ENCODE measurements around the gene EXOSC1.

EXOSC1 gene

GRCh38 chr10:97445722-97446639 is at the start of gene EXOSC1, which contains the start of gene ZDHHC16:
EXOSC1 (minus strand) TSS chr10:97446006; CDS start chr10:97445985, 21 bp downstream.
ZDHHC16 (plus strand) TSS chr10:97446175; CDS start chr10:97451676, 5,501 bp downstream.
- peak; percentile 100 for DNase-seq (ENCODE audit: low spot score)
- TF ChIP-seq CTCF (conservative IDR thresholded peaks at IDR 0.05; ENCODE audit: low read depth), result no peak
- peak within 1 kb of the TSS; percentile 78 for H3K27ac ChIP-seq
- CTCF ChIA-PET, result interaction anchor here (0.7 kb wide), 1 partner anchor 10 kb away, joined by 4 read pairs; no protein-coding TSS in a partner anchor
- POLR2A ChIA-PET (ENCODE audit: low non-redundant PET), result no interaction called here

- peak overlapping the region; percentile 48 for H3K27ac ChIP-seq
- CTCF ChIA-PET, result interaction anchor here (0.6 to 0.9 kb wide), 4 partner anchors 59 to 237 kb away, joined by 3 read pairs; partner anchors contain the start of gene ANKRD2
- DNase-seq (ENCODE audit: low spot score), result no peak
Observed at GRCh38 chr10:97494863-97495506, 49.2 kb upstream of the EXOSC1 start.

GRCh38 chr10:97494151-97494550 is 48.3 kb upstream of the EXOSC1 start:
- DNase-seq (ENCODE audit: low spot score), result no peak
- CTCF ChIA-PET, result no interaction called here
- POLR2A ChIA-PET (ENCODE audit: low non-redundant PET), result interaction anchor here (0.7 kb wide), 1 partner anchor 105 kb away, joined by 4 read pairs; no protein-coding TSS in a partner anchor
- TF ChIP-seq CTCF (conservative IDR thresholded peaks at IDR 0.05; ENCODE audit: low read depth), result no peak
- H3K27ac ChIP-seq, result no peak overlapping the region

More at GRCh38 chr10:97494863-97495506, 49.2 kb upstream of the EXOSC1 start:
- no peak for TF ChIP-seq CTCF (conservative IDR thresholded peaks at IDR 0.05; ENCODE audit: low read depth)
- POLR2A ChIA-PET (ENCODE audit: low non-redundant PET), result interaction anchor here (0.7 kb wide), 1 partner anchor 106 kb away, joined by 4 read pairs; no protein-coding TSS in a partner anchor

- no peak overlapping the region for H3K27ac ChIP-seq
- no peak for DNase-seq (ENCODE audit: low spot score)
- CTCF ChIA-PET, result interaction anchor here (0.6 kb wide), 1 partner anchor 15 kb away, joined by 5 read pairs; no protein-coding TSS in a partner anchor
- TF ChIP-seq CTCF (conservative IDR thresholded peaks at IDR 0.05; ENCODE audit: low read depth), result no peak
- POLR2A ChIA-PET (ENCODE audit: low non-redundant PET), result no interaction called here
Observed at GRCh38 chr10:97490592-97490991, 44.8 kb upstream of the EXOSC1 start.

GRCh38 chr10:97485647-97486281 is 40.0 kb upstream of the EXOSC1 start:
- CTCF ChIA-PET, result interaction anchor here (0.6 kb wide), 1 partner anchor 302 kb away, joined by 3 read pairs; no protein-coding TSS in a partner anchor
- POLR2A ChIA-PET (ENCODE audit: low non-redundant PET), result no interaction called here
- DNase-seq (ENCODE audit: low spot score), result no peak
- TF ChIP-seq CTCF (conservative IDR thresholded peaks at IDR 0.05; ENCODE audit: low read depth), result no peak
- no peak overlapping the region for H3K27ac ChIP-seq

- DNase-seq (ENCODE audit: low spot score), result no peak
- POLR2A ChIA-PET (ENCODE audit: low non-redundant PET), result no interaction called here
- H3K27ac ChIP-seq, result no peak overlapping the region
- CTCF ChIA-PET, result interaction anchor here (0.7 kb wide), 1 partner anchor 14 kb away, joined by 4 read pairs; no protein-coding TSS in a partner anchor
- no peak for TF ChIP-seq CTCF (conservative IDR thresholded peaks at IDR 0.05; ENCODE audit: low read depth)
Observed at GRCh38 chr10:97483921-97484320, 38.1 kb upstream of the EXOSC1 start.

Data from RWPE1 (cell line).